CD4-positive, alpha-beta T cell (primary cell): ENCODE results near the gene IL15RA. TPM values are rescaled to one million over a fixed set of nuclear protein-coding genes. Genes with fewer than 3 reads are reported as not detected.

ENCODE experiments used
- ATAC-seq: fragments of 200-7000 bp; cut with Tn5 transposase; one replicate; pipeline ENCODE4 v1.10.0; 2022; ENCODE audit warnings: mild to moderate bottlenecking; ENCODE audit not compliant: poor library complexity
- CTCF ChIA-PET: fragments of 350-600 bp; sonication (Branson Sonifier 250); formaldehyde crosslinking; loops from one replicate; lab custom pipeline; 2021; ENCODE audit warnings: antibody characterized with exemption, inconsistent platforms; lab: Charles Lee
- POLR2A ChIA-PET: fragments of 350-600 bp; sonication (Branson Sonifier 250); formaldehyde crosslinking; loops from one replicate; lab custom pipeline; 2021; ENCODE audit warnings: antibody characterized with exemption, inconsistent platforms; lab: Charles Lee
- DNase-seq, 14 experiments: peaks; one replicate each; pipeline ENCODE4 v3.0.0-alpha.2; 2013 to 2020; ENCODE audit warnings: mixed read lengths in 2 of 14
- H3K27ac ChIP-seq, 2 donors: one replicate each; pipeline versions ENCODE4 v1.5.1 to v1.7.0; 2013; ENCODE audit warnings: low read length in 2 of 2, low read depth in 1 of 2, mild to moderate bottlenecking in 1 of 2
- H3K27me3 ChIP-seq, 2 experiments: 1 replicate in 1 of 2; 2 replicates in 1 of 2; pipeline versions ENCODE4 v1.6.1 to v1.7.0; 2013; ENCODE audit warnings: low read length in 2 of 2, control low read depth in 1 of 2, mild to moderate bottlenecking in 1 of 2, moderate library complexity in 1 of 2; ENCODE audit not compliant: insufficient read depth in 2 of 2, control insufficient read depth in 1 of 2
- H3K36me3 ChIP-seq: one replicate; pipeline ENCODE4 v1.6.1; 2013; ENCODE audit warnings: low read length, control low read depth; ENCODE audit not compliant: insufficient read depth
- H3K4me1 ChIP-seq: one replicate; pipeline ENCODE4 v1.6.1; 2013; ENCODE audit warnings: low read length, control low read depth; ENCODE audit not compliant: insufficient read depth
- H3K4me3 ChIP-seq: one replicate; pipeline ENCODE4 v1.5.1; 2013; ENCODE audit warnings: mild to moderate bottlenecking, low read length, moderate library complexity
- H3K9me3 ChIP-seq, 2 experiments: 1 replicate in 1 of 2; 2 replicates in 1 of 2; pipeline versions ENCODE4 v1.6.1 to v1.7.0; 2013; ENCODE audit warnings: low read length in 2 of 2, mild to moderate bottlenecking in 2 of 2, control low read depth in 1 of 2, moderate library complexity in 1 of 2; ENCODE audit not compliant: control insufficient read depth in 1 of 2, insufficient read depth in 1 of 2
- H3K27ac Mint-ChIP-seq: one replicate; pipeline ENCODE4 v1.8.0; 2020; ENCODE audit warnings: mixed read lengths
- H3K27me3 Mint-ChIP-seq: one replicate; pipeline ENCODE4 v1.8.0; 2021; ENCODE audit warnings: mixed read lengths
- H3K36me3 Mint-ChIP-seq: one replicate; pipeline ENCODE4 v1.8.0; 2021; ENCODE audit warnings: low read depth, mixed read lengths
- H3K4me1 Mint-ChIP-seq: one replicate; pipeline ENCODE4 v1.8.0; 2021; ENCODE audit warnings: low read depth, mixed read lengths
- H3K4me3 Mint-ChIP-seq: one replicate; pipeline ENCODE4 v1.8.0; 2020; ENCODE audit warnings: mild to moderate bottlenecking, mixed read lengths
- H3K9me3 Mint-ChIP-seq: one replicate; pipeline ENCODE4 v1.8.0; 2020; ENCODE audit warnings: mixed read lengths
- intact Hi-C, 2 experiments: fragments of 100-400 bp; cut with DNase I in 1 of 2; cut with micrococcal nuclease in 1 of 2; formaldehyde crosslinking; loops; one replicate each; pipeline versions ENCODE4 v1.15.1 to v1.9.0; 2023 to 2025; cut with DNase I, micrococcal nuclease
- polyA plus RNA-seq, 2 donors: library from polyadenylated mRNA; unstranded; fragments of 120-200 nt; gene quantifications; one replicate each; pipeline ENCODE4 v1.2.1, GENCODE V29; 2013
- total RNA-seq, 174 experiments: library from RNA in 2 of 174; stranded (reverse) in 2 of 174; gene quantifications; one replicate each; pipeline ENCODE4 v1.2.3 and lab custom pipeline; 2021 to 2026
- TF ChIP-seq, protein P1 (sequence below): fragments of 200-600 bp; IDR thresholded peaks from one replicate; pipeline ENCODE4 v1.8.0; 2022; ENCODE audit warnings: antibody characterized with exemption, mild to moderate bottlenecking

Gene IL15RA
- total RNA-seq: 1 to 10 TPM; 4.4 TPM
- polyA plus RNA-seq (2013, experiment 1 of 2): 10.0 TPM
- 12.2 TPM for polyA plus RNA-seq (2013, experiment 2 of 2)
- total RNA-seq (lab: John Stamatoyannopoulos, UW): 3.2 to 50.4 (median 15.3) reads per million in 172 experiments

DNA sequence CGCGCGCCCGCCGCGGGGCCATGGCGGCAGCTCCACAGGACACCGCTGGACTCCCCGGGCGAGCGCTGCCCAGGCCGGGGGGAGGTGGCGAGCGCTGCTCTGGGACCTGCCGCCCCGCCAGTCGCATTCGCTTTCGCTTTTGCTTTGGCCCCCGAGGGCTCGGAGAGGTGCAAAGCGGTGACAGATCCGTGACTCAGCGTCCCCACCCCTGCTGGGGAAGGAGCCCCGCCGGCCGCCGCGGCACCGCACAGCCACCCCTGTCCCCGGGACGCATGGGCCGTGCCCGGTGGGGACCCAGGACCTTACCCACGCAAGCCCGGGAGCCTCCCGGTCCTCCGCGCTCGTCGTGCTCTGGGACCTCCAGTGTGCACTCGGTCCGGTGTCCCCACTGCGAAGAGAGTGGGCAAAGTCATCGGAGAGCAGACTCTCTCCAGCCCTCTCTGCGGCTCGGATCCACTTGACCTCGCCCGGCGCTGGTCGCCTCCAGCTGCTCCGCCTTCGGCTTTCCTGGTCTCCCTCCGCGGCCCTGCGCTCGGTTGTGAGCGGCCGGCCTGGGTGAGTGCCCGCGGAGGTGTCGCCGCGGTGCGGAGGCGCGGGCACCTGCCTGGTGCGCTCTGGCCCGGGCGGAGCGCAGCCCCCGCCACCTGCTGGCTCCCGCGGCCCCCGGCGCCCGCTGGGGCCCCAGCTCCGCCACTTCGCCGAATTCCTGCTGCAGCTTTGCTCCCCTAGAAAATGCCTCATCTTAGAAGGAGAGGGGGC, at the start of gene IL15RA:
Gene IL15RA (minus strand): TSS at position 73 of the 759 bp plus-strand sequence. CDS start 51 bp downstream, at position 22.
- Mint-ChIP-seq H3K27me3 (no peaks in the 10 kb centered on the region), H3K27ac (peak within 1 kb of the TSS; percentile 90), H3K9me3 (no peaks in the 10 kb centered on the region), H3K4me3 (peak within 1 kb of the TSS; percentile 97), H3K36me3 (peaks cover 9% of the 10 kb centered on the region), H3K4me1 (peaks cover 21% of the 10 kb centered on the region)
- DNase-seq: peak; percentile 61 to 92 (median 76)
- H3K36me3 ChIP-seq: no peaks in the 10 kb centered on the region
- no peaks in the 10 kb centered on the region for H3K27me3 ChIP-seq
- TF ChIP-seq, protein P1, sequence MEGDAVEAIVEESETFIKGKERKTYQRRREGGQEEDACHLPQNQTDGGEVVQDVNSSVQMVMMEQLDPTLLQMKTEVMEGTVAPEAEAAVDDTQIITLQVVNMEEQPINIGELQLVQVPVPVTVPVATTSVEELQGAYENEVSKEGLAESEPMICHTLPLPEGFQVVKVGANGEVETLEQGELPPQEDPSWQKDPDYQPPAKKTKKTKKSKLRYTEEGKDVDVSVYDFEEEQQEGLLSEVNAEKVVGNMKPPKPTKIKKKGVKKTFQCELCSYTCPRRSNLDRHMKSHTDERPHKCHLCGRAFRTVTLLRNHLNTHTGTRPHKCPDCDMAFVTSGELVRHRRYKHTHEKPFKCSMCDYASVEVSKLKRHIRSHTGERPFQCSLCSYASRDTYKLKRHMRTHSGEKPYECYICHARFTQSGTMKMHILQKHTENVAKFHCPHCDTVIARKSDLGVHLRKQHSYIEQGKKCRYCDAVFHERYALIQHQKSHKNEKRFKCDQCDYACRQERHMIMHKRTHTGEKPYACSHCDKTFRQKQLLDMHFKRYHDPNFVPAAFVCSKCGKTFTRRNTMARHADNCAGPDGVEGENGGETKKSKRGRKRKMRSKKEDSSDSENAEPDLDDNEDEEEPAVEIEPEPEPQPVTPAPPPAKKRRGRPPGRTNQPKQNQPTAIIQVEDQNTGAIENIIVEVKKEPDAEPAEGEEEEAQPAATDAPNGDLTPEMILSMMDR: no peak
- H3K4me1 ChIP-seq: peaks cover 25% of the 10 kb centered on the region
- intact Hi-C loops: loop anchor here in 1 of 2 experiments (5.0 kb wide), 2 partner anchors 70 to 85 kb away; partner anchors contain the start of gene FBH1
- ChIA-PET POLR2A (interaction anchor here (0.6 to 1.8 kb wide), 14 partner anchors 17 to 186 kb away, joined by 3 to 7 read pairs (median 4); no protein-coding TSS in a partner anchor), CTCF (interaction anchor here (0.6 to 1.4 kb wide), 5 partner anchors 10 to 221 kb away, joined by 3 to 8 read pairs (median 3); no protein-coding TSS in a partner anchor)
- no peaks in the 10 kb centered on the region for H3K9me3 ChIP-seq
- peak within 1 kb of the TSS; percentile 91 for H3K4me3 ChIP-seq
- ATAC-seq: peak; percentile 76
- H3K27ac ChIP-seq: peak within 1 kb of the TSS; percentile 55 to 64

GRCh38 chr10:6025683-6026255, 48.4 kb upstream of the IL15RA start:
- TF ChIP-seq, protein P1: no peak
- intact Hi-C loops: no loop called here
- Histone ChIP-seq H3K27ac (no peak overlapping the region), H3K4me1 (peaks cover 12% of the 10 kb centered on the region), H3K4me3 (no peak overlapping the region), H3K9me3 (no peaks in the 10 kb centered on the region), H3K36me3 (peaks cover 48% of the 10 kb centered on the region), H3K27me3 (no peaks in the 10 kb centered on the region)
- Mint-ChIP-seq H3K27me3 (no peaks in the 10 kb centered on the region), H3K27ac (no peak overlapping the region), H3K4me3 (no peak overlapping the region), H3K4me1 (peaks cover 19% of the 10 kb centered on the region), H3K36me3 (peaks cover 26% of the 10 kb centered on the region), H3K9me3 (no peaks in the 10 kb centered on the region)
- POLR2A ChIA-PET: interaction anchor here (0.6 kb wide), 1 partner anchor 322 kb away, joined by 3 read pairs; no protein-coding TSS in a partner anchor
- CTCF ChIA-PET: interaction anchor here (1.0 to 1.4 kb wide), 3 partner anchors 12 to 60 kb away, joined by 3 to 4 read pairs (median 3); no protein-coding TSS in a partner anchor
- ATAC-seq (no peak), DNase-seq (no peak)

GRCh38 chr10:6024334-6024682, 47.0 kb upstream of the IL15RA start:
- intact Hi-C loops: no loop called here
- TF ChIP-seq, protein P1: no peak
- Mint-ChIP-seq H3K27me3 (no peaks in the 10 kb centered on the region), H3K4me3 (no peak overlapping the region), H3K9me3 (no peaks in the 10 kb centered on the region), H3K27ac (no peak overlapping the region), H3K36me3 (peaks cover 29% of the 10 kb centered on the region), H3K4me1 (peaks cover 15% of the 10 kb centered on the region)
- no peaks in the 10 kb centered on the region for H3K27me3 ChIP-seq
- no peak overlapping the region for H3K4me3 ChIP-seq
- ATAC-seq: no peak
- H3K4me1 ChIP-seq: peaks cover 12% of the 10 kb centered on the region
- CTCF ChIA-PET: no interaction called here
- peaks cover 58% of the 10 kb centered on the region for H3K36me3 ChIP-seq
- H3K27ac ChIP-seq: no peak overlapping the region
- no peak for DNase-seq
- H3K9me3 ChIP-seq: no peaks in the 10 kb centered on the region
- POLR2A ChIA-PET: interaction anchor here (1.0 kb wide), 1 partner anchor 26 kb away, joined by 5 read pairs; no protein-coding TSS in a partner anchor
